Measurements from ENCODE around the gene KLK13.

DNA sequence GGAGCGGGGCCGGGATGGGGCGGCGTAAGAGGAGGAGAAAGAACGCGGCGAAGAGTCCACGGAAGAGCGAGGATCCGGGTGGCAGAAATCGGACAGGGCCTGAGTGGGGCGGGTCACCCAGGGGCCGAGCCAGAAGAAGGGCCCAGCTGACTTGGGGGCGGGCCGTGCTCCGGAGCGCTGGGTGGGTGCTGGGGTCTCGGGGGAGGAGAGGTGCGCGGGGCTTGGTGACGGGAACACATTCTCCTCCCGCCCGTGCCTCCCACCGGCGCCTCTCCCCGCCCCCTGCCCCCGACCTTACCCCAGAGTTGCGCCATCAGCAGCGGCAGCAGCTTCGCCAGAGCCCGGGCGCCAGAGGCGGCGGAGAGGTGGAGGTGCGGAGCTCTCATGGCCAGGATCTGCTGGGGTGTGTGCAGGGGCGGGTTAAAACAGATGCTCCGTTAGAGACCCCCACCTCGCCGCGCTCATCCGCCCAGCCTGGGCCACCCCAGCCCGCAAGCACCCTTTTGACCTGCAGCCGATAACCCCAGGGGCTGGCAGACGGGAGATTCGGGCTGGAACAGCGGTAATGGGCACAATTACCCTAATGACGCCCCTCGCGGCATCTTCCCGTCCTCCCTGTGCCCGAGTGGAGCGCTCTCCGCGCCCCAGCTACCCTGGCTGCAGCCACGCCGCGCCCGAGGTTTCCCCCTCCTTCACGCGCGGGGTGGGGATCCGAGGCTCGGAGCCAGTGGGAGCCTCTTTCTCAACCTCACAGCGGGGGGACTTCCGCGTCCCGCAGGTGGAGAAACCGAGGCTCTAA, 45.9 kb downstream of the KLK13 start:
- TF ChIP-seq, protein P1, sequence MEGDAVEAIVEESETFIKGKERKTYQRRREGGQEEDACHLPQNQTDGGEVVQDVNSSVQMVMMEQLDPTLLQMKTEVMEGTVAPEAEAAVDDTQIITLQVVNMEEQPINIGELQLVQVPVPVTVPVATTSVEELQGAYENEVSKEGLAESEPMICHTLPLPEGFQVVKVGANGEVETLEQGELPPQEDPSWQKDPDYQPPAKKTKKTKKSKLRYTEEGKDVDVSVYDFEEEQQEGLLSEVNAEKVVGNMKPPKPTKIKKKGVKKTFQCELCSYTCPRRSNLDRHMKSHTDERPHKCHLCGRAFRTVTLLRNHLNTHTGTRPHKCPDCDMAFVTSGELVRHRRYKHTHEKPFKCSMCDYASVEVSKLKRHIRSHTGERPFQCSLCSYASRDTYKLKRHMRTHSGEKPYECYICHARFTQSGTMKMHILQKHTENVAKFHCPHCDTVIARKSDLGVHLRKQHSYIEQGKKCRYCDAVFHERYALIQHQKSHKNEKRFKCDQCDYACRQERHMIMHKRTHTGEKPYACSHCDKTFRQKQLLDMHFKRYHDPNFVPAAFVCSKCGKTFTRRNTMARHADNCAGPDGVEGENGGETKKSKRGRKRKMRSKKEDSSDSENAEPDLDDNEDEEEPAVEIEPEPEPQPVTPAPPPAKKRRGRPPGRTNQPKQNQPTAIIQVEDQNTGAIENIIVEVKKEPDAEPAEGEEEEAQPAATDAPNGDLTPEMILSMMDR (IDR thresholded peaks at IDR 0.05; ENCODE audit: poor library complexity) = no peak
- peak; percentile 68 for TF ChIP-seq EZH2 (IDR thresholded peaks at IDR 0.05; ENCODE audit: borderline replicate concordance)

Measured in hepatocyte (in vitro differentiated cells).